Stomach (tissue), 4 donors: ENCODE measurements around the gene BNIP2.

Experiments
- POLR2A ChIP-seq, 4 donors: fragments of 450-650 bp; IDR thresholded peaks; one replicate each; pipeline ENCODE4 v1.6.1; 2016; ENCODE audit warnings: antibody characterized with exemption in 4 of 4, control low read depth in 2 of 4, mild to moderate bottlenecking in 1 of 4, moderate library complexity in 1 of 4
- POLR2AphosphoS5 ChIP-seq, 3 donors: sonication (generic); formaldehyde crosslinking; IDR thresholded peaks; one replicate each; pipeline ENCODE4 v1.6.1; 2016; ENCODE audit warnings: antibody characterized with exemption in 3 of 3
- TF ChIP-seq, protein P1 (sequence below), 7 experiments: fragments of 450-650 bp in 4 of 7; fragments of 200-600 bp in 3 of 7; sonication (generic) in 3 of 7; IDR thresholded peaks; one replicate each; pipeline ENCODE4 v1.5.1; 2016 to 2019; ENCODE audit warnings: antibody characterized with exemption in 7 of 7, control low read depth in 2 of 7, mild to moderate bottlenecking in 1 of 7

DNA sequence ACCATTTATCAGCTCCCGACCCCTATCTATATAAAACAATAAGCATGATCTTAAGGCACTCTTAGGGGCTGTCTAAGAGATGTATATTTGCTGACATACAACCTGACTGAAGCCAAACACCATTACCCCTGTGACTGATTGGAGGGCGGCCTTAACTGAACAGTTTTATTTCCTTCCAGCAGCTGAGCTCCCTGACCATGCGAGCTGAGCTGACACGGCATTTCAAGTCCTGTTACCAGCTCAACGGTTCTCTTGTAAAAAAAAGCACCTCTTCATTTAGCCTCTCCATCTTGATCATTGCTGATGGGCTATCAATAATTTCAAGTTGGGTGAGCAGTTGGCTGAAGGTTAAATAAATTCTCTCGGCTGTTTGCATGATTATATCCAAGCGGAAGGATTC lies 33.4 kb upstream of the BNIP2 start:
- TF ChIP-seq, protein P1, sequence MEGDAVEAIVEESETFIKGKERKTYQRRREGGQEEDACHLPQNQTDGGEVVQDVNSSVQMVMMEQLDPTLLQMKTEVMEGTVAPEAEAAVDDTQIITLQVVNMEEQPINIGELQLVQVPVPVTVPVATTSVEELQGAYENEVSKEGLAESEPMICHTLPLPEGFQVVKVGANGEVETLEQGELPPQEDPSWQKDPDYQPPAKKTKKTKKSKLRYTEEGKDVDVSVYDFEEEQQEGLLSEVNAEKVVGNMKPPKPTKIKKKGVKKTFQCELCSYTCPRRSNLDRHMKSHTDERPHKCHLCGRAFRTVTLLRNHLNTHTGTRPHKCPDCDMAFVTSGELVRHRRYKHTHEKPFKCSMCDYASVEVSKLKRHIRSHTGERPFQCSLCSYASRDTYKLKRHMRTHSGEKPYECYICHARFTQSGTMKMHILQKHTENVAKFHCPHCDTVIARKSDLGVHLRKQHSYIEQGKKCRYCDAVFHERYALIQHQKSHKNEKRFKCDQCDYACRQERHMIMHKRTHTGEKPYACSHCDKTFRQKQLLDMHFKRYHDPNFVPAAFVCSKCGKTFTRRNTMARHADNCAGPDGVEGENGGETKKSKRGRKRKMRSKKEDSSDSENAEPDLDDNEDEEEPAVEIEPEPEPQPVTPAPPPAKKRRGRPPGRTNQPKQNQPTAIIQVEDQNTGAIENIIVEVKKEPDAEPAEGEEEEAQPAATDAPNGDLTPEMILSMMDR (IDR thresholded peaks at IDR 0.05) = no peak
- no peak for TF ChIP-seq POLR2A (IDR thresholded peaks at IDR 0.05)
- TF ChIP-seq POLR2AphosphoS5 (IDR thresholded peaks at IDR 0.05) = no peak
